Astrocyte of the cerebellum (primary cell): ENCODE measurements around the gene TCP1.
"Not testable (repeated sequence)": the region's sequence is repeated elsewhere in the genome, so short reads cannot be mapped to it uniquely, and the experiment has no call there.

Experiments
- DNase-seq: peaks from one replicate; pipeline ENCODE4 v3.0.0-alpha.2; 2011; ENCODE audit warnings: low read depth
- H3K4me3 ChIP-seq: 2 replicates; pipeline ENCODE4 v1.5.1; 2011; ENCODE audit warnings: mild to moderate bottlenecking, low read depth, low read length, moderate library complexity
- in situ Hi-C: cut with HindIII; loops from 2 replicates; pipeline ENCODE4 v1.10.0; 2017; ENCODE audit warnings: low sequenced_read_pairs
- TF ChIP-seq, protein P1 (sequence below): IDR thresholded peaks from 2 replicates; pipeline ENCODE4 v1.5.1; 2012; ENCODE audit warnings: low read length, low read depth, moderate library complexity, mild to moderate bottlenecking; ENCODE audit errors: missing control alignments

The TCP1 gene

GRCh38 chr6:159739341-159739740 is 50.1 kb downstream of the TCP1 start:
- DNase-seq, result no peak
- H3K4me3 ChIP-seq, result no peak overlapping the region
- TF ChIP-seq, protein P1, sequence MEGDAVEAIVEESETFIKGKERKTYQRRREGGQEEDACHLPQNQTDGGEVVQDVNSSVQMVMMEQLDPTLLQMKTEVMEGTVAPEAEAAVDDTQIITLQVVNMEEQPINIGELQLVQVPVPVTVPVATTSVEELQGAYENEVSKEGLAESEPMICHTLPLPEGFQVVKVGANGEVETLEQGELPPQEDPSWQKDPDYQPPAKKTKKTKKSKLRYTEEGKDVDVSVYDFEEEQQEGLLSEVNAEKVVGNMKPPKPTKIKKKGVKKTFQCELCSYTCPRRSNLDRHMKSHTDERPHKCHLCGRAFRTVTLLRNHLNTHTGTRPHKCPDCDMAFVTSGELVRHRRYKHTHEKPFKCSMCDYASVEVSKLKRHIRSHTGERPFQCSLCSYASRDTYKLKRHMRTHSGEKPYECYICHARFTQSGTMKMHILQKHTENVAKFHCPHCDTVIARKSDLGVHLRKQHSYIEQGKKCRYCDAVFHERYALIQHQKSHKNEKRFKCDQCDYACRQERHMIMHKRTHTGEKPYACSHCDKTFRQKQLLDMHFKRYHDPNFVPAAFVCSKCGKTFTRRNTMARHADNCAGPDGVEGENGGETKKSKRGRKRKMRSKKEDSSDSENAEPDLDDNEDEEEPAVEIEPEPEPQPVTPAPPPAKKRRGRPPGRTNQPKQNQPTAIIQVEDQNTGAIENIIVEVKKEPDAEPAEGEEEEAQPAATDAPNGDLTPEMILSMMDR, result no peak
- in situ Hi-C loops, result no loop called here

GRCh38 chr6:159736908-159737307 is 52.5 kb downstream of the TCP1 start:
- no peak overlapping the region for H3K4me3 ChIP-seq
- in situ Hi-C loops, result no loop called here
- TF ChIP-seq, protein P1, result no peak
- no peak for DNase-seq

DNA sequence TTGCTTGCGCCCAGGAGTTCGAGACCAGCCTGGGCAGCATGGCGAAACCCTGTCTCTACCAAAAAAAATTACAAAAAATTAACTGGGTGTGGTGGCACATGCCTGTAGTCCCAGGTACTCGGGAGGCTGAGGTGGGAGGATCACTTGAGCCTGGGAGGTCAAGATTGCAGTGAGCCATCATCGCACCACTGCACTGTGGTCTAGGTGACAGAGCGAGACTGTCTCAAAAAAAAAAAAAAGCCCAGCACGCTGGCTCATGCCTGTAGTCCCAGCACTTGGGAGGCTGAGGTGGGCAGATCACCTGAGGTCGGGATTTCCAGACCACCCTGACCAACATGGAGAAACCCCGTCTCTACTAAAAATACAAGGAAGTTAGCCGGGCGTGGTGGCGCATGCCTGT is 56.0 kb downstream of the TCP1 start:
- in situ Hi-C loops, DNase-seq: not testable (repeated sequence)

GRCh38 chr6:159732550-159732949 is 56.9 kb downstream of the TCP1 start:
- H3K4me3 ChIP-seq, in situ Hi-C loops, DNase-seq: not testable (repeated sequence)

More for the DNA sequence above, 56.0 kb downstream of the TCP1 start:
- H3K4me3 ChIP-seq, result not testable (repeated sequence)

DNA sequence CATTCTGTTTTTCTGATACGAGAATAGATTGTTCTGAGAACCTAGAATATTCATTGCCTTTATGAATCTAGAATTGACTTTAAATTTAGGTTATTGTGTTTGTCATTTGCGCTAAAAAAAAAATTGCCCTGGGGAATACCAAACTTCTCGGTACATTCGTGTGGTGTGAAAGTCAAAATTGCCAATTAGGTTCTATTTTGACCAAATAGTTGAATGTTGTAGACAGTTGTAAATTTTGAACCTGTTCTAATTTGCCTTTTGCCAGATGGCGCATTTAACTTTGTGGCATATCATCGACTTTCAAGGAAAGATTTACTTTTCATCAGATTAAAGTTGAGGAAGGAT is 59.1 kb downstream of the TCP1 start:
- DNase-seq, result no peak
- no peak overlapping the region for H3K4me3 ChIP-seq
- TF ChIP-seq, protein P1, result no peak
- in situ Hi-C loops, result no loop called here

DNA sequence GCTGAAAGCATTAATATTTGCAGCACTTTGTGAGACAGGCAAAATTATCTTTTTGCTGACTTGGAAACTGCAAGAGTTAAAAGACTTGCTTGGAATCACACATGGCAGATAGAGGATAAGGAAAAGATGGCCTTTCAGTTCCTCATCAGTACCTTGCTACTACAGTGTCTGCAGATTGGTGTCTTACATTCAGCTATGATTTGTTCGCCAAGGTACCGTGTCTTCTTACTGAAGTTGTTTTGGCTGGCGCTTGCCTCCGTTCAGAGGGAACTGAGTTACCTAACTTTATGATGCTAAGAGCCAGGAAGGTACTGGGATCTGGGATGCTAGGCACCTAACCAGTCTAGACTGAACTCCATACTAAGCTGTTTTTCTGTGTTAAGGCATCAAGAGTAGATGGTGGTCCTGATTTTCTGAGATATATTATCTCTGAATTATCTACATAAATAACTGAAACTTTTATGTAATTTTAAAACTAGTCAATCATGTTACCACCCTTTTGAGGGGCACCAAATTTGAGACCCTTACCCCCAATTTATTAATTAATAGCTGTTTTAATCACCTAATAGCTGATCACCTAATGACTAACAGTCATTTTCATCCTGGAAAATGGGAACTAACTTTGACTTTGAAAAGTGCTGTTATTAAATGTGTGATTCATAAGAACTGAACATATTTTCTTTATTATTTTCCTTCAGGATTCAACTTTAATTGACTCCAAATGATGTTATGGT is 59.6 kb downstream of the TCP1 start:
- no peak for DNase-seq
- peak overlapping the region; percentile 29 for H3K4me3 ChIP-seq
- in situ Hi-C loops, result no loop called here
- TF ChIP-seq, protein P1, result no peak

DNA sequence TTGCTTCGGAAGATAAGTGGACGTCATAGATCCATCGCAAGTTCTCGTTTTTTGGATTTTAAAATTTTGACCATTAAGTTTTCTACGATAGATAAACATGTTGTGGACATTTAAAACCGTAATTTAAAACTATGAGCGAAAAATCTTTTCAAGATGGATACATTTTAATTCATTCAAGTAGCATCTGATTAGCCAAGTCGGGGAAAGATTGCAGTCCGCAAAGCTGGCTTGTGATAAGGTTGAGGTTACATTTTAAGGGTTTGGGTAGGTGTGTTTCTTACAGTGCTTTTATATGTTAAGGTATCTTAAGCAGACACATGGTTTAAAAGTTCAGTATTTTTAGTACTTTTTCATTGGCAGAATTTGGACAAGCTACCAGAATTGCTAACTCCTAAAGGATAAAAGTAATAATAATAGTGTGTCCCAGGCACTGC is 60.9 kb downstream of the TCP1 start:
- peak overlapping the region; percentile 79 for H3K4me3 ChIP-seq
- DNase-seq, result no peak
- in situ Hi-C loops, result no loop called here
- TF ChIP-seq, protein P1, result no peak
